NCI-H2227 (cell line): ENCODE results near the gene ZNF584.
"Not testable (repeated sequence)": the region's sequence is repeated elsewhere in the genome, so short reads cannot be mapped to it uniquely, and the experiment has no call there.

ENCODE experiments used
- DNase-seq: peaks from one replicate; lab custom pipeline; 2025; ENCODE audit not compliant: unreplicated experiment; lab: John Stamatoyannopoulos, UW

Gene ZNF584

GRCh38 chr19:58403920-58404478 is 4.5 kb upstream of the ZNF584 start:
- DNase-seq = not testable (repeated sequence)

- no peak for DNase-seq
These were observed 1.4 kb upstream of the ZNF584 start for GRCh38 chr19:58406818-58407657.

DNA sequence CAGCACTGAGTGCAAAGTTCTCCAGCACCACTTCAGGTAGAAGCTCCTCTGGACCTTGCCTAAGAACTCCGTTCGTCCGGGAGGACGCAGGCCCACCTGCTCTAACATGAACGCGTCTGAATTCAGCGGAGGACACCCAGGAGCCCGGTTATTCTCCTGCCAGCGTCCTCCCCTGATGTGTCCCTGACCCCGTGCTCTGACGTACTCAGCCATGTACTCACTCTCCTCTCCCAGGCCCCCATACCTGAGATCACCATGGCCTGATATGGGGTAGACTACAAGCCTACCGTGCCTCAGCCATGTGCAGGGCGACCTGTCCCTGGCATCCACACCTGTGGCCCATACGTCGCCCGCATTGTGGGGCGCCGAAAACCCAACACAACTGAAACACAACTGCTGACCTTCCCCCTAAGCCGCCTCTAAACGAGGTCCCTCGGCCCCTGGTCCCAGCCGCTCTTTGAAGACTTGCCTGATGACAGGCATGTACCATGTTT is 744 bp upstream of the ZNF584 start:
- peak; percentile 72 for DNase-seq

- peak; percentile 78 for DNase-seq
These were observed 751 bp downstream of the ZNF584 start for GRCh38 chr19:58409010-58409790.

DNA sequence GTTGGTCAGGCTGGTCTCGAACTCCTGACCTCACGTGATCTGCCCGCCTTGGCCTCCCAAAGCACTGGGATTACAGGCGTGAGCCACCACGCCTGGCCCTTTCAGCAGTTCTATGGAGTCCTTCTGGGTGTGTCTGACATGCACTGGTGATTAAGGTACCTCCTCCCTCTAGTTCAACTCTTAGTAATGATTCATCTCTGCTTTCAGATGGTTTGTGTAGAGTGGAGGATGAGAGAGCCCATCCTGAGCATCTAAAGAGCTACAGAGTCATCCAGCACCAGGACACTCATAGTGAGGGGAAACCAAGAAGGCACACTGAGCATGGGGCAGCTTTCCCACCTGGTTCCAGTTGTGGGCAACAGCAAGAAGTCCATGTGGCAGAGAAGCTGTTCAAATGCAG is 8.2 kb downstream of the ZNF584 start:
- DNase-seq = no peak

DNA sequence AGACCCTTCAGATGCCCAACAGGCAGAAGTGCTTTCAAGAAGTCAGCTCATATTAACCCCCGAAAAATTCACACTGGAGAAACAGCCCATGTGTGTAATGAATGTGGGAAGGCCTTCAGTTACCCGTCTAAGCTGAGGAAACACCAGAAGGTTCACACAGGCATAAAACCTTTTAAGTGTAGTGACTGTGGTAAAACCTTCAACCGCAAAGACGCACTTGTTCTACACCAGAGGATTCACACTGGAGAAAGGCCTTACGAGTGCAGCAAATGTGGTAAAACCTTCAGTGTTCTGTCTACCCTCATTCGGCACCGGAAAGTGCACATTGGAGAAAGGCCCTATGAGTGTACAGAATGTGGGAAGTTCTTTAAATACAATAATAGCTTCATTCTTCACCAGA is 8.6 kb downstream of the ZNF584 start:
- DNase-seq = no peak

DNA sequence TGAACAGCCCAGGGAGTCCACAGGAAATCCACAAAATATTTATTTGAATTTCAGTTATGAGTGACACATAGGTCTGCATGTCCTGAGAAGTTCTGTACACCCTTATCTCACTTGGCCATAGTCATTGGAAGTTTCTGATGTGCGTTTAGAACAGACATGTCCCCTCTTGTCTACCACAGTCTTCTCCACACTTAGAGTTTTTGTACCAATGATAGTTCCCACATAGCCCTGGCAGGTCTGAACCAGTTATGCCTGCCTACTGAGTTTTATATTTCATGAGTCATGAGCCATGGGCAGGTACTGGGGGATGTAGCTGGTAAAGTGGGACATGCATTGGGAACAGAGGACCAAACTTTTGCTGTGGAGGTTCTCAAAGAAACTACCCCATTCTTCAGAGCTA is 20.2 kb downstream of the ZNF584 start:
- no peak for DNase-seq

- DNase-seq = no peak
These were observed 21.3 kb downstream of the ZNF584 start for GRCh38 chr19:58429745-58430144.

- no peak for DNase-seq
These were observed 25.8 kb downstream of the ZNF584 start for GRCh38 chr19:58434217-58434616.

DNA sequence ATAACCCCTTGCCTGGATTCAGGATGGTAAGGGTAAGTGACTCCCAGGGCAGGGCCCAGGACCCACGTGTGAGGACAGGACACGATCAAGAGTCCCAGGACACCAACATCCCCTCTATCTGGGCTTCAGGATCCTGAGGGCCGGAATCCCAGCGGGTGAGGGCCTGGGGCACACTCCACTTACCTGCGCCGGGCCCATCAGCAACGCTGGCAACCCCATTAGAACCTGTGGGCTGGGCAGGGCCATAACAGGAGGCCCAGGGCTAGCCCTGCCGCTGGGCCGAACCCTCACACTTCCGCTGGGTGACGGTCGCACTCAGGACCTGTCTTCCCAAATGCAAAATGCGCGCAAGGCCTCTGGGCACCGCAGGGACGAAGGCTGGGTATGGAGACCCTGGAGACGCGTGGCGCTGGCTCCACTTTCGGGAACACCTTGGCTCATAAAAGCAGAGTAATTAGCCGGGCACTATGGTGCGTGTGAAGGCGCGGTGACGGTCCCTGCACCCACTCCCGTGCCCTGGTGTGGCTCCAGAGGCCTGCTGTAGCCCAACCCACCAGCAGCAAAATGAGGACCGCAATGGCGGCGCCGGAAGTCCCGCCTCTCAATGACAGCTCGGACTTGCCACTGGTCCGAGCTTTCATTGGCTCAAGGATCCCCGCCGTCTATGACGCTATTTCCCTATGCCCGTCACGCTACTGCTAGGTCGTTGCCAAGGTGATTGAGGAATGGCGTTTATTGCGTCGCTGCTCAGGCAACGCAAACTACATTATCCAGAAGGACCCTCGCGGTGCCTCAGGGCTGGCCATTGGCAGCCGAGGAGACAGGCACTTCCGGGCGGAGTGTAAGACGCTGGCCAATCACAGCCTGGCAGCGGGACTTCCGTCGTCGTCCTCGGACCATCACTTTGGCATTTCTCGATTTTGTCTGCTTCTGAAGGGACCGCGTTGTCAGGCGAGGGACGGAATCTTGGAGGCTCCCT is 31.4 kb downstream of the ZNF584 start, which contains the start of gene ZNF132:
Gene ZNF132 (minus strand): TSS at position 578 of the 979 bp plus-strand sequence. CDS start 332 bp downstream, at position 246.
- peak; percentile 94 for DNase-seq

DNA sequence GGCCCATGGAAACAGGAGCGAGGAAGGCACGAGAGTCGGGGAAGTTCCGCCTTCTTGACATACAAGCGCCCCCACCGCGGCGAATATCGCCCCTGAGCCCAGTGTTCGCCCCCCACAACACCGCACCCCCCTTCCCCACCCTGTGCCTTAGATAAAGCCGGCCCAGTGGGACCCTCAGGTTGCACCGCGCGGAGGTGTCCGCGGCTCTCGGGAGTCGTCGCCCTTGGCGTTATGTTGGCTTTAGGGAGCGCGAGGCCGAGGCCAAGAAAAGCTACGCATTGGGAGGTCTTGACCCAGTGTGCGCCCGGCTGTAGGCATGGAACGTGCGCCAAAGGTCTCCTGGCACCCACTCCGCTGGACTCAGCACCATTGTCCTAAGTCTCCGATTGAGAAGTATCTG is 32.1 kb downstream of the ZNF584 start:
- no peak for DNase-seq

DNA sequence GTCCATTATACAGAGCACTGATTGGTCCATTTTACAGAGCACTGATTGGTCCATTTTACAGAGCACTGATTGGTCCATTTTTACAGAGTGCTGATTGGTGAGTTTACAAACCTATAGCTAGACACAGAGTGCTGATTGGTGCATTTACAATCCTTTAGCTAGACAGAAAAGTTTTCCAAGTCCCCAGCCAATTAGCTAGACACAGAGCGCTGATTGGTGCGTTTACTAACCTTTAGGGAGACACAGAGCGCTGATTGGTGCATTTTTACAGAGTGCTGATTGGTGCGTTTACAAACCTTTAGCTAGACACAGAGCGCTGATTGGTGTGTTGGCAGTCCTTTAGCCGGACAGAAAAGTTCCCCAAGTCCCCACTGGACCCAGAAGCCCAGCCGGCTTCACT is 34.5 kb downstream of the ZNF584 start:
- not testable (repeated sequence) for DNase-seq

- not testable (repeated sequence) for DNase-seq
These were observed 40.4 kb downstream of the ZNF584 start for GRCh38 chr19:58448860-58449259.

- not testable (repeated sequence) for DNase-seq
These were observed 41.5 kb downstream of the ZNF584 start for GRCh38 chr19:58449980-58450379.

- DNase-seq = peak; percentile 84
These were observed 42.5 kb downstream of the ZNF584 start for GRCh38 chr19:58450856-58451357.

GRCh38 chr19:58451358-58452101 is 43.1 kb downstream of the ZNF584 start, which contains the start of gene ZNF324B:
TSS of gene ZNF324B (plus strand) at chr19:58451622. CDS start at chr19:58453702, 2,080 bp downstream.
- DNase-seq = peak; percentile 100

DNA sequence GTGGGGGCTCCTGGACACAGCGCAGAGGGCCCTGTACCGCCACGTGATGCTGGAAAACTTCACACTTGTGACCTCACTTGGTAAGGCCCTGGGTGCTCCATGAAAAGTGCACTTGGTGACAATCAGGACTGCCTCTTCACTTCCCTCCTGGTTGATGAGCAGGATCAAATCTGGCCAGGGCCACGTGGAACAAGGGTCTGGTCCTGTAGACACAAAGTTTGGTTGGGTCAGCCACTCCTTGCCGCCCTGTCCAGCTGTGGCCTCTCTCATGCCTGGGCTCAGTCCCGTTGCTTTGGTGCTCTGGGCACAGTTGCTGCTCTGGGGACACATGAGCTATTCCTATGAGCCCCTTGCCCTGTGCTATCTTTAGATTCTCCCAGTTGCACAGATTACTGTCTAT is 45.3 kb downstream of the ZNF584 start:
- DNase-seq = no peak

DNA sequence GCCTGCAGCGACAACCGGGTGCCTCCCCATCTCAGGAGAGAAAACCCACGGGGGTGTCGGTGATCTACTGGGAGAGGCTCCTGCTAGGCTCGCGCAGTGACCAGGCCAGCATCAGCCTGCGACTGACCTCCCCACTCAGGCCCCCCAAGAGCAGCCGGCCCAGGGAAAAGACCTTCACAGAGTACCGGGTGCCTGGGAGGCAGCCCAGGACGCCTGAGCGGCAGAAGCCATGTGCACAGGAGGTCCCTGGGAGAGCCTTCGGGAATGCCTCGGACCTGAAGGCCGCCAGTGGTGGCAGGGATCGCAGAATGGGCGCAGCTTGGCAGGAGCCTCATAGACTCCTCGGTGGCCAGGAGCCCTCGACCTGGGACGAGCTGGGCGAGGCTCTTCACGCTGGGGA is 46.9 kb downstream of the ZNF584 start:
- no peak for DNase-seq

GRCh38 chr19:58456111-58456510 is 47.7 kb downstream of the ZNF584 start:
- no peak for DNase-seq
